NCI-H1417 (cell line): Measurements from ENCODE around the gene PDE11A.

ENCODE experiments used
- DNase-seq, 3 experiments: peaks; one replicate each; lab custom pipeline; 2025; lab: John Stamatoyannopoulos, UW

The PDE11A gene

GRCh38 chr2:177670791-177671535 lies 401.6 kb downstream of the PDE11A start:
- DNase-seq, result no peak

- peak in 2 of 3 experiments; percentile 24 to 74 for DNase-seq
Observed at GRCh38 chr2:177669625-177670330, 402.8 kb downstream of the PDE11A start.

GRCh38 chr2:177669201-177669600 lies 403.4 kb downstream of the PDE11A start:
- no peak for DNase-seq

- DNase-seq, result no peak
Observed at GRCh38 chr2:177668617-177669016, 404.0 kb downstream of the PDE11A start.

GRCh38 chr2:177667626-177668025 lies 405.0 kb downstream of the PDE11A start:
- no peak for DNase-seq

GRCh38 chr2:177666408-177666807 lies 406.2 kb downstream of the PDE11A start:
- DNase-seq, result no peak

- no peak for DNase-seq
Observed at GRCh38 chr2:177665948-177666347, 406.6 kb downstream of the PDE11A start.

- DNase-seq, result no peak
Observed at GRCh38 chr2:177665328-177665727, 407.2 kb downstream of the PDE11A start.

- DNase-seq, result no peak
Observed at GRCh38 chr2:177662895-177663294, 409.7 kb downstream of the PDE11A start.

- peak in 1 of 3 experiments; percentile 17 for DNase-seq
Observed at GRCh38 chr2:177660742-177661141, 411.8 kb downstream of the PDE11A start.

GRCh38 chr2:177658309-177658708 lies 414.3 kb downstream of the PDE11A start:
- DNase-seq, result no peak

GRCh38 chr2:177651833-177652232 lies 420.7 kb downstream of the PDE11A start:
- peak in 2 of 3 experiments; percentile 4 to 17 for DNase-seq

GRCh38 chr2:177649568-177650518 lies 422.7 kb downstream of the PDE11A start:
- DNase-seq, result peak in 1 of 3 experiments; percentile 10

- DNase-seq, result no peak
Observed at GRCh38 chr2:177646791-177647190, 425.8 kb downstream of the PDE11A start.

GRCh38 chr2:177646241-177646640 lies 426.3 kb downstream of the PDE11A start:
- DNase-seq, result no peak

GRCh38 chr2:177641331-177641730 lies 431.2 kb downstream of the PDE11A start:
- no peak for DNase-seq

GRCh38 chr2:177640423-177640822 lies 432.2 kb downstream of the PDE11A start:
- DNase-seq, result no peak

GRCh38 chr2:177639262-177639914 lies 433.2 kb downstream of the PDE11A start:
- no peak for DNase-seq

- no peak for DNase-seq
Observed at GRCh38 chr2:177638507-177638906, 434.1 kb downstream of the PDE11A start.

GRCh38 chr2:177636672-177637071 lies 435.9 kb downstream of the PDE11A start:
- DNase-seq, result no peak

GRCh38 chr2:177635696-177636095 lies 436.9 kb downstream of the PDE11A start:
- DNase-seq, result no peak

GRCh38 chr2:177633910-177634294 lies 438.7 kb downstream of the PDE11A start:
- peak in 1 of 3 experiments; percentile 45 for DNase-seq
